MM.1S (cell line): Measurements from ENCODE around the gene FGF14.

Source experiments
- DNase-seq: peaks from one replicate; pipeline ENCODE4 v3.0.0-alpha.2; 2015
- H2AFZ ChIP-seq: fragments of 300-600 bp; sonication (generic); 2 replicates; pipeline ENCODE4 v1.6.0; 2016; ENCODE audit warnings: antibody characterized with exemption, low read length
- H3F3A ChIP-seq: fragments of 300-600 bp; sonication (generic); 2 replicates; pipeline ENCODE4 v1.6.1; 2016; ENCODE audit warnings: mild to moderate bottlenecking, antibody characterized with exemption, low read length, moderate library complexity, mixed read lengths; ENCODE audit not compliant: insufficient read depth
- H3K27ac ChIP-seq: fragments of 300-600 bp; sonication (generic); 2 replicates; pipeline ENCODE4 v1.5.1; 2016; ENCODE audit warnings: mild to moderate bottlenecking, low read length
- H3K27me3 ChIP-seq: fragments of 300-600 bp; sonication (generic); replicated peaks from 2 replicates; pipeline ENCODE4 v1.6.0; 2016; ENCODE audit warnings: low read length; ENCODE audit not compliant: insufficient read depth
- H3K36me3 ChIP-seq: fragments of 300-600 bp; sonication (generic); replicated peaks from 2 replicates; pipeline ENCODE4 v1.6.1; 2016; ENCODE audit warnings: mild to moderate bottlenecking, low read length, mixed read lengths; ENCODE audit not compliant: insufficient read depth
- H3K4me1 ChIP-seq: fragments of 300-600 bp; sonication (generic); 2 replicates; pipeline ENCODE4 v1.6.1; 2016; ENCODE audit warnings: low read length, mixed read lengths
- H3K4me2 ChIP-seq: fragments of 300-600 bp; sonication (generic); 2 replicates; pipeline ENCODE4 v1.6.0; 2016; ENCODE audit warnings: low read depth, low read length
- H3K4me3 ChIP-seq: fragments of 300-600 bp; sonication (generic); 2 replicates; pipeline ENCODE4 v1.5.1; 2016; ENCODE audit warnings: low read length, mixed read lengths
- H3K79me2 ChIP-seq: fragments of 300-600 bp; sonication (generic); 2 replicates; pipeline ENCODE4 v1.6.1; 2016; ENCODE audit warnings: mixed run types, low read length, mixed read lengths
- H3K9ac ChIP-seq: fragments of 300-600 bp; sonication (generic); 2 replicates; pipeline ENCODE4 v1.6.1; 2016; ENCODE audit warnings: low read length, mixed read lengths
- H3K9me2 ChIP-seq: fragments of 300-600 bp; sonication (generic); replicated peaks from 2 replicates; pipeline ENCODE4 v1.6.1; 2016; ENCODE audit warnings: mild to moderate bottlenecking, low read length, mixed read lengths; ENCODE audit not compliant: insufficient read depth
- H3K9me3 ChIP-seq: fragments of 300-600 bp; sonication (generic); replicated peaks from 2 replicates; pipeline ENCODE4 v1.6.1; 2016; ENCODE audit warnings: mild to moderate bottlenecking, low read length, mixed read lengths; ENCODE audit not compliant: insufficient read depth
- H4K20me1 ChIP-seq: fragments of 300-600 bp; sonication (generic); 2 replicates; pipeline ENCODE4 v1.6.1; 2016; ENCODE audit warnings: mild to moderate bottlenecking, low read length, moderate library complexity, mixed read lengths; ENCODE audit not compliant: insufficient read depth
- CTCF ChIP-seq: fragments of 300-600 bp; sonication (generic); IDR thresholded peaks from 2 replicates; pipeline ENCODE4 v1.5.1; 2016; ENCODE audit warnings: antibody characterized with exemption, low read length, mixed read lengths
- EZH2 ChIP-seq: fragments of 300-600 bp; sonication (generic); optimal IDR thresholded peaks from 2 replicates; pipeline ENCODE3; 2017; ENCODE audit warnings: low read depth, mild to moderate bottlenecking, antibody characterized with exemption, low read length, mixed read lengths
- EZH2phosphoT487 ChIP-seq: fragments of 300-600 bp; sonication (generic); IDR thresholded peaks from 2 replicates; pipeline ENCODE4 v1.6.1; 2018; ENCODE audit warnings: antibody characterized with exemption, low read length

FGF14 gene

GRCh38 chr13:101775267-101775666 lies 626.6 kb downstream of the FGF14 start:
- no peaks in the 10 kb centered on the region for H3K4me1 ChIP-seq
- no peaks in the 10 kb centered on the region for H3F3A ChIP-seq
- no peak overlapping the region for H3K4me3 ChIP-seq
- H3K27ac ChIP-seq = no peak overlapping the region
- H3K9ac ChIP-seq = no peak overlapping the region
- no peaks in the 10 kb centered on the region for H3K27me3 ChIP-seq
- no peaks in the 10 kb centered on the region for H4K20me1 ChIP-seq
- no peaks in the 10 kb centered on the region for H3K9me2 ChIP-seq
- no peaks in the 10 kb centered on the region for H3K79me2 ChIP-seq
- TF ChIP-seq EZH2 (no peak), CTCF (no peak), EZH2phosphoT487 (no peak)
- H3K9me3 ChIP-seq = no peaks in the 10 kb centered on the region
- no peak for DNase-seq
- no peak overlapping the region for H2AFZ ChIP-seq
- H3K4me2 ChIP-seq = no peak overlapping the region
- H3K36me3 ChIP-seq = no peaks in the 10 kb centered on the region

GRCh38 chr13:101774393-101774792 lies 627.5 kb downstream of the FGF14 start:
- no peaks in the 10 kb centered on the region for H3K79me2 ChIP-seq
- no peaks in the 10 kb centered on the region for H3K36me3 ChIP-seq
- H2AFZ ChIP-seq = no peak overlapping the region
- no peaks in the 10 kb centered on the region for H3K27me3 ChIP-seq
- H3K4me2 ChIP-seq = no peak overlapping the region
- H4K20me1 ChIP-seq = no peaks in the 10 kb centered on the region
- DNase-seq = no peak
- no peak overlapping the region for H3K27ac ChIP-seq
- H3K9me3 ChIP-seq = no peaks in the 10 kb centered on the region
- TF ChIP-seq CTCF = no peak
- TF ChIP-seq EZH2phosphoT487 = no peak
- no peak for TF ChIP-seq EZH2
- H3K9me2 ChIP-seq = no peaks in the 10 kb centered on the region
- no peak overlapping the region for H3K9ac ChIP-seq
- H3F3A ChIP-seq = no peaks in the 10 kb centered on the region
- H3K4me1 ChIP-seq = no peaks in the 10 kb centered on the region
- no peak overlapping the region for H3K4me3 ChIP-seq

- no peaks in the 10 kb centered on the region for H3K79me2 ChIP-seq
- H3K9me2 ChIP-seq = no peaks in the 10 kb centered on the region
- TF ChIP-seq EZH2 = no peak
- no peak for TF ChIP-seq CTCF
- TF ChIP-seq EZH2phosphoT487 = no peak
- no peaks in the 10 kb centered on the region for H3K4me1 ChIP-seq
- H3K4me3 ChIP-seq = no peak overlapping the region
- H3K27ac ChIP-seq = no peak overlapping the region
- no peaks in the 10 kb centered on the region for H3K27me3 ChIP-seq
- H3F3A ChIP-seq = no peaks in the 10 kb centered on the region
- no peak overlapping the region for H2AFZ ChIP-seq
- no peak overlapping the region for H3K4me2 ChIP-seq
- H3K36me3 ChIP-seq = no peaks in the 10 kb centered on the region
- H4K20me1 ChIP-seq = no peaks in the 10 kb centered on the region
- H3K9me3 ChIP-seq = no peaks in the 10 kb centered on the region
- H3K9ac ChIP-seq = no peak overlapping the region
- DNase-seq = no peak
Observed at GRCh38 chr13:101773062-101773461, 628.8 kb downstream of the FGF14 start.

GRCh38 chr13:101767131-101767530 lies 634.7 kb downstream of the FGF14 start:
- no peaks in the 10 kb centered on the region for H3K9me3 ChIP-seq
- H3K4me2 ChIP-seq = no peak overlapping the region
- no peaks in the 10 kb centered on the region for H3K9me2 ChIP-seq
- H3K27ac ChIP-seq = no peak overlapping the region
- no peaks in the 10 kb centered on the region for H3K79me2 ChIP-seq
- no peak for DNase-seq
- TF ChIP-seq CTCF (no peak), EZH2 (no peak), EZH2phosphoT487 (no peak)
- H3F3A ChIP-seq = no peaks in the 10 kb centered on the region
- H2AFZ ChIP-seq = no peak overlapping the region
- H3K4me3 ChIP-seq = no peak overlapping the region
- H3K9ac ChIP-seq = no peak overlapping the region
- H4K20me1 ChIP-seq = no peaks in the 10 kb centered on the region
- H3K36me3 ChIP-seq = no peaks in the 10 kb centered on the region
- H3K27me3 ChIP-seq = no peaks in the 10 kb centered on the region
- H3K4me1 ChIP-seq = no peaks in the 10 kb centered on the region
